ENCODE results near the gene NELFA.

NELFA gene

DNA sequence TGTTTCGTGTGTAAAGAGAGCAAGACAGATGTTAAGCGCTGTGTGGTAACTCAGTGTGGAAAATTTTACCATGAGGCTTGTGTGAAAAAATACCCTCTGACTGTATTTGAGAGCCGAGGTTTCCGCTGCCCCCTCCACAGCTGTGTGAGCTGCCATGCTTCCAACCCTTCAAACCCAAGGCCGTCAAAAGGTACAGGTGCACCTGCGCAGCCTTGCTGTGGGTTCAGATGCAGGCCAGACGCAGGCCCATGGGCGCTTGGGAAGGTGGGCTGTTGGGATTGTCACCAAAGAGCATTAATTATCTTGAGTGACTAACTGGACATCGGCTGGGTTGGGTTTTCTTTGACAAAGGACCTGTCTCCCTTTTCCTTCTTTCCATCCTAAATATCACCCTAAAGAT lies 55.4 kb downstream of the NELFA start:
- Mint-ChIP-seq H3K27ac (peak overlapping the region in 1 of 2 donors; percentile 59), H3K4me3 (no peak overlapping the region), H3K27me3 (no peaks in the 10 kb centered on the region), H3K4me1 (no peaks in the 10 kb centered on the region), H3K9me3 (no peaks in the 10 kb centered on the region)
- DNase-seq (no peak), ATAC-seq (no peak)

- no peaks in the 10 kb centered on the region for H3K4me1 Mint-ChIP-seq
- H3K27me3 Mint-ChIP-seq: no peaks in the 10 kb centered on the region
- DNase-seq: no peak
- no peak for ATAC-seq
- H3K27ac Mint-ChIP-seq: peak overlapping the region; percentile 59 to 69
- no peak overlapping the region for H3K4me3 Mint-ChIP-seq
- H3K9me3 Mint-ChIP-seq: no peaks in the 10 kb centered on the region
These were observed 56.1 kb downstream of the NELFA start for GRCh38 chr4:1952719-1953118.

DNA sequence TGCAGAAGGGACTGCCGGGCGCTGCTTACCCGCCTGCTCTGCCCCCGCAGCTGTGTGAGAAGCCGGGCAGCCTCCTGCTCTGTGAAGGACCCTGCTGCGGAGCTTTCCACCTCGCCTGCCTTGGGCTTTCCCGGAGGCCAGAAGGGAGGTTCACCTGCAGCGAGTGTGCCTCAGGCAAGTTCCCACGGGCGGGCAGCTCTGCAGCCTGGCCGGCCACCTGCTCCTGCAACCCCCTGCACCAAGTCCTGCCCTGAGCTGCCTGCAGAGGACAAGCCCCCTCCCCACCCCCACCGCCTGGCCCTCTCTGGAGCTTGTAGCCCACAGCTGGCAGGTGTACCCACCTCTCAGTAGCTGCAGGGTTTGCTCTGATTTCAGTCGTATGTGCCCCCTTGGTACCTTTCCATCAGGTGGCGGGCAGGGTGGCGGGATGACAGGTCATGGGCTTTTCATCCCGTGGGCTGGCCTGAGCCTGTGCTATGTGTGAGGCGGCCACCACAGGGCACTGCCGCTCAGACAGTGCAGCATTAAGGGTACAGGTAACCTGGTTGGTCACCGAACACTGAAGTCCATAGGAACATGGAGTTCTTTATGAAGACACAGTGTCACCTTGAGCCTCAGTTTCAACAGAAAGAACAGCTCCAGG lies 56.6 kb downstream of the NELFA start:
- no peak for DNase-seq
- no peak for ATAC-seq
- no peak overlapping the region for H3K4me3 Mint-ChIP-seq
- H3K27ac Mint-ChIP-seq: no peak overlapping the region
- H3K27me3 Mint-ChIP-seq: no peaks in the 10 kb centered on the region
- H3K9me3 Mint-ChIP-seq: no peaks in the 10 kb centered on the region
- no peaks in the 10 kb centered on the region for H3K4me1 Mint-ChIP-seq

GRCh38 chr4:1950369-1950768 lies 58.4 kb downstream of the NELFA start:
- ATAC-seq (no peak), DNase-seq (no peak)
- H3K9me3 Mint-ChIP-seq: no peaks in the 10 kb centered on the region
- no peak overlapping the region for H3K27ac Mint-ChIP-seq
- no peak overlapping the region for H3K4me3 Mint-ChIP-seq
- H3K27me3 Mint-ChIP-seq: no peaks in the 10 kb centered on the region
- H3K4me1 Mint-ChIP-seq: no peaks in the 10 kb centered on the region

- Mint-ChIP-seq H3K4me3 (no peak overlapping the region), H3K4me1 (no peaks in the 10 kb centered on the region), H3K27me3 (no peaks in the 10 kb centered on the region), H3K27ac (peak overlapping the region in 1 of 2 donors; percentile 57), H3K9me3 (no peaks in the 10 kb centered on the region)
- DNase-seq (no peak), ATAC-seq (peak; percentile 43)
These were observed 59.8 kb downstream of the NELFA start for GRCh38 chr4:1948892-1949436.

DNA sequence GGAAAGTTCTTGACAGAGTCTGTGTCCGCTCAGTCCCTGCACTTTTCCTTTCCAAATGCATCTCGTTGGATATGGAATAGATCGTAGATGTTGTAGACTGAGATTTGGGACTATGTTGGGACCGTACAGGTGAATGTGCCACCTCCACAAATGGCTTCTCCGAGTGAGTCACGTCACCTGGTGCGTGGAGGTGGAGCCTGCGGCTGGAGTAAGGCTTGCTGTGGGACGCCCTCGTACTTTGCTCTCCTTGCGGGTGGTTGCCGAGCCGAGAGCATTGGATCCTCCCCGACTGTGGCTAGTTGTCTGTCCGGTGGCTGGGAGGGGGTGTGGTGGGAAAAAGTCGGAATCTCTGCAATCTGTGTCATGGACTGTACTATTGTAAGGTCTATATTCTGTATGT lies 60.5 kb downstream of the NELFA start:
- H3K4me3 Mint-ChIP-seq: no peak overlapping the region
- ATAC-seq (no peak), DNase-seq (no peak)
- H3K27me3 Mint-ChIP-seq: no peaks in the 10 kb centered on the region
- peak overlapping the region in 1 of 2 donors; percentile 54 for H3K27ac Mint-ChIP-seq
- no peaks in the 10 kb centered on the region for H3K9me3 Mint-ChIP-seq
- no peaks in the 10 kb centered on the region for H3K4me1 Mint-ChIP-seq

- no peak overlapping the region for H3K27ac Mint-ChIP-seq
- H3K9me3 Mint-ChIP-seq: no peaks in the 10 kb centered on the region
- no peak overlapping the region for H3K4me3 Mint-ChIP-seq
- no peak for DNase-seq
- H3K27me3 Mint-ChIP-seq: no peaks in the 10 kb centered on the region
- H3K4me1 Mint-ChIP-seq: no peaks in the 10 kb centered on the region
- ATAC-seq: no peak
These were observed 62.9 kb downstream of the NELFA start for GRCh38 chr4:1945912-1946311.

DNA sequence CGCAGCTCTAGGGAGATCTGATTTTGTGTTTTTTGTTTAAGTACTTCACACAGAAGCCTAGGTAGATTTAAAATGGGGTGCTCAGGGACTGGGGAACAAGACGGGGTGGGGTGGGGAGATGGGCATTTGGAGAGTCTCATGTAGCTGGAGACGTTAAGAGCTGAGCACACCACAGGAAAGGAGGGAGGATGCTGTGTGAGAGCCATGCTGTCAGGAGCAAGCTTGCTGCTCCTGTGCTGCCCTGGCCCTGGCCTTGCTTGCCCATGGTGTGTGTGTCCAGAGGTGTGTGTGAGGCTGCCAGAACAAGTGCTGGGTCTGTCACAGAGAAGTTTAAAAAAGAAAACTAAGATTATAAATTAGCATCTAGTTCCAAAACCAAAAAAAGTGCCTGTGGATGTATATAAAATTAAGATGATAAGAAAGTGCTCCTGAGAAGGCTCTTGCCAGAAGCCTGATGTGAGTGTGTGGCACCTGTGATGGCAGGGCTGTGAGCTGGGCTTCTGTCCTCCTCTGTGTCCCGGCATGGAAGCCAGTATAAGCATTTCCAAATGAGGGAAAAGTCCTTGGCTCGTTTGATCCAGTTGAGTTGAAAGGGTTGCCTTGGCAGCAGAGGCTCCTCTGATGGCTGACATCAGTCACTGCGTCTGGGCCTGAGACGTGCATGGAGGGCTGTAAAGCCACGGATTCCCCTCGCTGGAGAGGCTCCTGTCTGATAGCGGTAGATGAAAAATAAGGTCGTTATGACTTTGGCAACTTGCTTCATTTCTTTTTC lies 63.5 kb downstream of the NELFA start:
- Mint-ChIP-seq H3K4me1 (no peaks in the 10 kb centered on the region), H3K27me3 (no peaks in the 10 kb centered on the region), H3K4me3 (no peak overlapping the region), H3K9me3 (no peaks in the 10 kb centered on the region), H3K27ac (peak overlapping the region in 1 of 2 donors; percentile 94)
- no peak for DNase-seq
- no peak for ATAC-seq

- no peak overlapping the region for H3K4me3 Mint-ChIP-seq
- H3K27me3 Mint-ChIP-seq: no peaks in the 10 kb centered on the region
- H3K9me3 Mint-ChIP-seq: no peaks in the 10 kb centered on the region
- no peak overlapping the region for H3K27ac Mint-ChIP-seq
- no peak for DNase-seq
- no peak for ATAC-seq
- H3K4me1 Mint-ChIP-seq: no peaks in the 10 kb centered on the region
These were observed 64.8 kb downstream of the NELFA start for GRCh38 chr4:1943928-1944327.

- no peak overlapping the region for H3K27ac Mint-ChIP-seq
- DNase-seq: no peak
- no peak overlapping the region for H3K4me3 Mint-ChIP-seq
- H3K27me3 Mint-ChIP-seq: no peaks in the 10 kb centered on the region
- no peaks in the 10 kb centered on the region for H3K9me3 Mint-ChIP-seq
- no peak for ATAC-seq
- H3K4me1 Mint-ChIP-seq: no peaks in the 10 kb centered on the region
These were observed 68.2 kb downstream of the NELFA start for GRCh38 chr4:1940566-1940965.

DNA sequence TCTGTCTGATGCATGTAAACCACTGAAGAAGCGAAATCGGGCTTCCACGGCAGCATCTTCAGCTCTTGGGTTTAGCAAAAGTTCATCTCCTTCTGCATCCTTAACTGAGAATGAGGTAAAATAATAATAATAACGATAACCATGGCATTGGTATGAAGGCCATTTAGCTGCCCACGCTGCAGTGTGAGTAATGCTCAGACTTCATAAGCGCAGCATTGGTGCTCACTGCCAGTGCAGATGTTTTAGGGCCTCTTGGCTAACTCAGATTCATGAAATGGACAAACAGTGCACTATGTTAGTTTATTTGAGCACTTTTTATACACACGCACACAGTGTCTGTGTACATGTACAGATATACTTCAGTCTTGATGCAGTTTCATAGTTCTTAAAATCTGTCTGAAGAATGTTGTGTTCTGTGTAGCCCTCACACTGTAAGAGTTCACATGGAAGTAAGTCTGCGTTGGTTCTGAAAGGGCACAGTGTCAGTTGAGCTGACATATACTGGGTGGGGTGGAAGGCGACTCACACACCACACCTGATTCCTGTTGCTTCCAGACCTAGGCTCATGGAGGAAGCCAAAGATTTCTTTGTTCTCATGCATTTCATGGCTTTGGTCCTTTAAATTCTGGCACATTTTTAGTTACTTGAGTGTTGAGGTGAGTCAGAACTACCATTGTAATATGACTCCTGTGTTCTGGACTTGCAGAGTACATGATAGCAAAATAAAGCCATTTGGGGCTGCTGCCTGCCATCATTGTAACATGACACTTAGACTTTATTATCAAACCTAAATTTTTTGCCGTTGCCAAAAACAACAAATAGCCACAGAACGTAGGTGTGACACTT lies 68.9 kb downstream of the NELFA start:
- no peak overlapping the region for H3K4me3 Mint-ChIP-seq
- H3K27ac Mint-ChIP-seq: no peak overlapping the region
- no peaks in the 10 kb centered on the region for H3K4me1 Mint-ChIP-seq
- no peaks in the 10 kb centered on the region for H3K9me3 Mint-ChIP-seq
- ATAC-seq (no peak), DNase-seq (no peak)
- H3K27me3 Mint-ChIP-seq: no peaks in the 10 kb centered on the region

DNA sequence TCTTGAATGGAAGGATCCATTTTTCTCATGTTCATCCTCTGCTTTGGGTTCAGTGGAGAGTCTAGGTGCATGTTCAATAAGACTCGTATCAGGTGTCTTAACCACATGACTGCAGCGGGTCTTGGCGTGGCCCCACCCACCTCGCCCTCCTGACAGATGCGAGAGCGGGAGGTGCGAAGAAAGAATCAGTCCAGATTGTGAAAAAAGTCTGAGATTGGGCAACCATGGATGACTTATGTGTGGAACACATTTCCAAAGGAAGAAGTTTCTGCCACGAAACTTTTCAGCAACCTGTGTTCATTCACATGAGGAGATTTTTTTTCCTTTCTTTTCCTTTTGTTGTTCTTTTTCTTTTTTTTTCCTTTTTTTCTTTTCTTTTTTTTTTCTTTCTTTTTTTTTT lies 70.7 kb downstream of the NELFA start:
- H3K27ac Mint-ChIP-seq: no peak overlapping the region
- DNase-seq: no peak
- H3K27me3 Mint-ChIP-seq: no peaks in the 10 kb centered on the region
- no peaks in the 10 kb centered on the region for H3K9me3 Mint-ChIP-seq
- no peaks in the 10 kb centered on the region for H3K4me1 Mint-ChIP-seq
- no peak overlapping the region for H3K4me3 Mint-ChIP-seq
- ATAC-seq: no peak

DNA sequence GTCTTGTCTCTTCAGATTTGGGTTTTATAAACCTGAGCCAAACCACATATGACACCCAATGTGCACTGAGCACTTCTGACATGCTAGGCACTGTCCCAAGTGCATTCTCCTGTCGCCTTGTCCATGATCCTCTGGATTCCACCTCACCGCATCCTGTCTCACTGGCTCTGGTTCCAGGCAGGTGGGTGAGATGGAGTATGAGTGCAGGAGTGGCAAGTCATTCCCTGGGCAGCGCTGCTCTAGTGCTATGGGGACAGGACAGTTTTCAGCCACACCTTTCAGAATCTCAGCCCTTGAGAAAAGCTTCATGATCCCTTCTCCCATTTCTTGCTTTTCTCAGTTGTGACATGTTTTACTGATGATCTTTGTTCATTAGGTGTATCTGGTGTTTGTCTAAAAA lies 71.2 kb downstream of the NELFA start:
- Mint-ChIP-seq H3K9me3 (no peaks in the 10 kb centered on the region), H3K4me1 (no peaks in the 10 kb centered on the region), H3K27ac (no peak overlapping the region), H3K27me3 (no peaks in the 10 kb centered on the region), H3K4me3 (no peak overlapping the region)
- ATAC-seq (no peak), DNase-seq (no peak)

DNA sequence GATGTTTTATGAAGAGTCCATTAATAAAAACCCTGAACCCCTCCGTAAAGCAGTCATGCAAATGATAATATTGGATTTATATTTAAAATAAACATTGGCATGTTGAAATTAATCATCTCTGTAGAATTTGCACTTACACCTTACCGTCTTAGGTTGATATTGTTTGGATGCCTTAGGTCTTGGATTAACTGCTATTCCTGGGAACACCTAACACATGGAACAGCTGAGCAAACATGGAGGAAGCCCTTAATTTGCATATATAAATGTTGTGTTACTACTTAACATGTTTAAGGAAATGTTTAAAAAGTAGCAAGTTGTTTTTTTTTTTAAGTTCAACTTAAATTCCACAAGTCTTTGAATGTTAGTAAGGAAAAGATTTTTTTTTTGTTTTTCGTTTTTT lies 75.1 kb downstream of the NELFA start:
- Mint-ChIP-seq H3K4me3 (no peak overlapping the region), H3K4me1 (peaks cover 4% of the 10 kb centered on the region), H3K27me3 (no peaks in the 10 kb centered on the region), H3K9me3 (no peaks in the 10 kb centered on the region), H3K27ac (no peak overlapping the region)
- ATAC-seq: no peak
- no peak for DNase-seq

DNA sequence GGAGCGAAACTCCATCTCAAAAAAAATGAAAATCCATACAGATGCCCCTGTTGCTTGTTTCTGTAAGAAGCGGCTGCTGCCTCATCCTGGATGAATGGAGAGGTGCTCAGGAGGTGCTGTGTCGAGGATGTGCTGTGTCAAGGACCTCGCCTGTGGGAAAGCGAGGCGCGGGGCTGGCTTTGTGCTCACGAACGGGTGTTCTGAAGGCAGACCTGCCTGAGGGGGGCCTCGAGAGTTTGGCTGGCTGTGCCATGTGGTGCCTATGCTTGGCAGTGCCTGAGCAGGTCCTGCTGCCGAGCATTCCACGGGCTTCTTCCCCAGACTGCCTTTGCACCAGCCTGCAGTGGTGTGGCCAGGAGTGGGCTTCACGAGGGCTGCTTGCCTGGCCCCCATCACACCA lies 76.0 kb downstream of the NELFA start:
- no peak for DNase-seq
- Mint-ChIP-seq H3K4me3 (no peak overlapping the region), H3K27ac (no peak overlapping the region), H3K9me3 (no peaks in the 10 kb centered on the region), H3K27me3 (no peaks in the 10 kb centered on the region), H3K4me1 (peaks cover 11% of the 10 kb centered on the region)
- no peak for ATAC-seq
